Measurements from ENCODE around the gene HES5. TPM values are rescaled to one million over a fixed set of nuclear protein-coding genes. Genes with fewer than 3 reads are reported as not detected.

The HES5 gene
- total RNA-seq, 1 experiment from 2014 or later: not detected

DNA sequence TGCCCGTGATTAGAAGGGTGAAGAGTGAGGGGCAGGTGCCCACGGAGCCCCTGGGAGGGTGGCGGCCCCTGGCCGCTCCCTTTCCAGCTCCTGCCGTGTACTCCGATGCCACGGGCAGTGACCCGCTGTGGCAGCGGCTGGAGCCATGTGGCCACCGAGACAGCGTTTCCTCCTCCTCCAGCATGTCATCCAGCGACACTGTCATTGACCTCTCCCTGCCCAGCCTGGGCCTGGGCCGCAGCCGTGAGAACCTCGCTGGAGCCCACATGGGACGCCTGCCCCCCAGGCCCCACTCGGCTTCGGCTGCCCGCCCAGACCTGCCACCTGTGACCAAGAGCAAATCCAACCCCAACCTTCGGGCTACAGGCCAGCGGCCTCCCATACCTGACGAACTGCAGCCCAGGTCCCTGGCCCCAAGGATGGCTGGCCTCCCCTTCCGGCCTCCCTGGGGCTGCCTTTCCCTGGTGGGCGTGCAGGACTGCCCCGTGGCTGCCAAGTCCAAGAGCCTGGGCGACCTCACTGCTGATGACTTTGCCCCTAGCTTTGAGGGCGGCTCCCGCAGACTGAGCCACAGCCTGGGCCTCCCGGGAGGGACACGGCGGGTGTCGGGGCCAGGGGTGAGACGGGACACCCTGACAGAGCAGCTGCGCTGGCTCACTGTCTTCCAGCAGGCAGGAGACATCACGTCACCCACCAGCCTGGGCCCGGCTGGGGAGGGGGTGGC is 25.7 kb downstream of the HES5 start:
- Histone ChIP-seq H2BK12ac (ENCODE audit: insufficient read length, low read depth, low read length) (no peak overlapping the region), H4K91ac (ENCODE audit: insufficient read length, low read depth, low read length) (no peak overlapping the region), H3K27me3 (ENCODE audit: insufficient read depth, low read length) (no peaks in the 10 kb centered on the region), H2AK5ac (ENCODE audit: insufficient read length, low read length) (no peak overlapping the region), H2BK20ac (ENCODE audit: low read depth, low read length, poor library complexity, severe bottlenecking) (no peak overlapping the region), H2BK120ac (ENCODE audit: low read depth, low read length, poor library complexity, severe bottlenecking) (no peak overlapping the region), H3K4me1 (ENCODE audit: insufficient read depth, low read length) (no peaks in the 10 kb centered on the region), H3K9ac (ENCODE audit: extremely low read depth, insufficient read length, low read length) (no peak overlapping the region), H3K14ac (ENCODE audit: insufficient read depth, low read length) (no peak overlapping the region), H3K4ac (ENCODE audit: low read depth, low read length) (no peak overlapping the region), H4K8ac (replicated peaks; ENCODE audit: insufficient read length, low read depth, low read length) (no peak overlapping the region), H3K27ac (ENCODE audit: insufficient read length, low read depth, low read length) (no peak overlapping the region), H3K23ac (ENCODE audit: insufficient read length, low read depth, low read length) (no peak overlapping the region), H3K79me1 (ENCODE audit: insufficient read depth, low read depth, low read length, poor library complexity, severe bottlenecking) (no peaks in the 10 kb centered on the region), H4K5ac (ENCODE audit: insufficient read length, low read depth, low read length) (no peak overlapping the region), H3K79me2 (ENCODE audit: insufficient read depth, low read length) (no peaks in the 10 kb centered on the region), H3K56ac (ENCODE audit: insufficient read length, low read depth, low read length) (no peak overlapping the region), H3K4me2 (ENCODE audit: insufficient read depth, insufficient read length, low read length) (no peak overlapping the region), H3K23me2 (ENCODE audit: insufficient read length, low read depth, low read length, poor library complexity, severe bottlenecking) (no peaks in the 10 kb centered on the region), H3K9me3 (ENCODE audit: control insufficient read depth, low read depth, low read length) (no peaks in the 10 kb centered on the region), H2AFZ (ENCODE audit: low read length) (no peak overlapping the region), H2BK15ac (ENCODE audit: low read depth, low read length) (no peak overlapping the region; the same call in 1 of the 2 replicates), H3K18ac (ENCODE audit: insufficient read length, low read depth, low read length) (no peak overlapping the region), H2BK5ac (ENCODE audit: insufficient read length, low read length) (no peak overlapping the region), H4K20me1 (ENCODE audit: control insufficient read depth, insufficient read depth, insufficient read length) (no peaks in the 10 kb centered on the region), H3T11ph (ENCODE audit: low read length) (no peak overlapping the region)
- TF ChIP-seq, protein P1, sequence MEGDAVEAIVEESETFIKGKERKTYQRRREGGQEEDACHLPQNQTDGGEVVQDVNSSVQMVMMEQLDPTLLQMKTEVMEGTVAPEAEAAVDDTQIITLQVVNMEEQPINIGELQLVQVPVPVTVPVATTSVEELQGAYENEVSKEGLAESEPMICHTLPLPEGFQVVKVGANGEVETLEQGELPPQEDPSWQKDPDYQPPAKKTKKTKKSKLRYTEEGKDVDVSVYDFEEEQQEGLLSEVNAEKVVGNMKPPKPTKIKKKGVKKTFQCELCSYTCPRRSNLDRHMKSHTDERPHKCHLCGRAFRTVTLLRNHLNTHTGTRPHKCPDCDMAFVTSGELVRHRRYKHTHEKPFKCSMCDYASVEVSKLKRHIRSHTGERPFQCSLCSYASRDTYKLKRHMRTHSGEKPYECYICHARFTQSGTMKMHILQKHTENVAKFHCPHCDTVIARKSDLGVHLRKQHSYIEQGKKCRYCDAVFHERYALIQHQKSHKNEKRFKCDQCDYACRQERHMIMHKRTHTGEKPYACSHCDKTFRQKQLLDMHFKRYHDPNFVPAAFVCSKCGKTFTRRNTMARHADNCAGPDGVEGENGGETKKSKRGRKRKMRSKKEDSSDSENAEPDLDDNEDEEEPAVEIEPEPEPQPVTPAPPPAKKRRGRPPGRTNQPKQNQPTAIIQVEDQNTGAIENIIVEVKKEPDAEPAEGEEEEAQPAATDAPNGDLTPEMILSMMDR (conservative IDR thresholded peaks at IDR 0.05): no peak
- no peak for DNase-seq
- Mint-ChIP-seq H3K4me3 (no peak overlapping the region), H3K27ac (no peak overlapping the region), H3K9me3 (no peaks in the 10 kb centered on the region), H3K36me3 (ENCODE audit: insufficient read depth in 1 of 3, low read depth in 3 of 3) (peaks cover 3 to 14% (median 10%) of the 10 kb centered on the region in 3 experiments; a peak in 6 of 7 replicates), H3K27me3 (ENCODE audit: low read depth) (peaks cover 5% of the 10 kb centered on the region), H3K4me1 (no peaks in the 10 kb centered on the region)
- no CpG with 5 or more reads among the region's 36 CpGs for WGBS (ENCODE audit: extremely low coverage, insufficient read length, low lambda C conversion rate)
